Measurements from ENCODE around the gene GPRIN3. TPM values are rescaled to one million over a fixed set of nuclear protein-coding genes. Genes with fewer than 3 reads are reported as not detected.

Gene GPRIN3
- total RNA-seq, 1 experiment from 2014 or later: 0.39 TPM

GRCh38 chr4:89197920-89198319, 109.7 kb downstream of the GPRIN3 start (continued):
- TF ChIP-seq REST (IDR thresholded peaks at IDR 0.05; ENCODE audit: low read depth): no peak
- TF ChIP-seq TCF7L2 (IDR thresholded peaks at IDR 0.05; ENCODE audit: borderline replicate concordance, extremely low read depth, insufficient read depth, insufficient read length): no peak
- no peak for TF ChIP-seq JUND (IDR thresholded peaks at IDR 0.05)

GRCh38 chr4:89196745-89197144, 110.9 kb downstream of the GPRIN3 start:
- Histone ChIP-seq H3K9ac (ENCODE audit: low read length) (no peak overlapping the region), H3K9me2 (ENCODE audit: insufficient read depth) (no peaks in the 10 kb centered on the region), H3K79me2 (ENCODE audit: insufficient read depth, low read length) (no peaks in the 10 kb centered on the region), H3K4me3 (replicated peaks in 1 of 2; ENCODE audit: low read depth in 1 of 2, low read length in 2 of 2) (no peak overlapping the region), H3K4me2 (ENCODE audit: low read length) (no peak overlapping the region), H3K27me3 (ENCODE audit: insufficient read depth, low read length) (no peaks in the 10 kb centered on the region), H3K36me3 (ENCODE audit: control insufficient read depth in 1 of 2, insufficient read depth in 2 of 2, low read length in 2 of 2) (no peaks in the 10 kb centered on the region), H3K9me3 (ENCODE audit: control insufficient read depth in 1 of 2, insufficient read depth in 1 of 2, low read depth in 1 of 2, low read length in 2 of 2) (no peaks in the 10 kb centered on the region), H3K4me1 (ENCODE audit: control insufficient read depth in 1 of 2, insufficient read depth in 2 of 2, low read length in 2 of 2) (no peaks in the 10 kb centered on the region), H4K20me1 (ENCODE audit: insufficient read depth) (no peaks in the 10 kb centered on the region), H3K27ac (ENCODE audit: low read depth, low read length) (no peak overlapping the region), H2AFZ (ENCODE audit: low read depth, low read length, poor library complexity, severe bottlenecking) (no peak overlapping the region)
- DNase-seq (ENCODE audit: low read depth, low spot score) (no peak), ATAC-seq (no peak)
- TF ChIP-seq CEBPB (IDR thresholded peaks at IDR 0.05; ENCODE audit: low read depth) (no peak), ZBTB33 (IDR thresholded peaks at IDR 0.05; ENCODE audit: extremely low read depth, insufficient replicate concordance, low read length) (no peak), ELF1 (IDR thresholded peaks at IDR 0.05; ENCODE audit: borderline replicate concordance, low read depth) (no peak), RAD21 (IDR thresholded peaks at IDR 0.05; ENCODE audit: low read depth) (no peak), ZFX (IDR thresholded peaks at IDR 0.05) (no peak), FOSL1 (IDR thresholded peaks at IDR 0.05; ENCODE audit: low read depth) (no peak), ATF3 (IDR thresholded peaks at IDR 0.05) (no peak), YY1 (IDR thresholded peaks at IDR 0.05; ENCODE audit: extremely low read depth, insufficient replicate concordance, low read depth, low read length) (no peak), EGR1 (IDR thresholded peaks at IDR 0.05; ENCODE audit: low read depth) (no peak), MAX (IDR thresholded peaks at IDR 0.05) (no peak), SRF (IDR thresholded peaks at IDR 0.05; ENCODE audit: low read depth) (no peak), SP1 (IDR thresholded peaks at IDR 0.05; ENCODE audit: low read depth) (no peak), JUND (IDR thresholded peaks at IDR 0.05) (no peak), CTCF (IDR thresholded peaks at IDR 0.05 in 2 of 3, conservative IDR thresholded peaks at IDR 0.05 in 1 of 3; ENCODE audit: borderline replicate concordance in 1 of 3, insufficient read depth in 1 of 3, low read depth in 2 of 3, low read length in 2 of 3) (no peak), EZH2phosphoT487 (IDR thresholded peaks at IDR 0.05; ENCODE audit: borderline replicate concordance) (no peak)
- POLR2A ChIA-PET: interaction anchor here (0.8 kb wide), 1 partner anchor 13 kb away, joined by 3 read pairs; no protein-coding TSS in a partner anchor
- CTCF ChIA-PET: no interaction called here
- RAD21 ChIA-PET (ENCODE audit: low non-redundant PET in 1 of 2, low total read pairs in 2 of 2, uncharacterized antibody in 2 of 2, unreplicated experiment in 2 of 2): no interaction called here
- BruUV-seq (replicated peaks): TSS peak; percentile 85
- intact Hi-C loops (cut with micrococcal nuclease): no loop called here

All from HCT116 (cell line).